ENCODE results near the gene TRMU. TPM values are rescaled to one million over a fixed set of nuclear protein-coding genes. Genes with fewer than 3 reads are reported as not detected.
"Not testable (repeated sequence)": the region's sequence is repeated elsewhere in the genome, so short reads cannot be mapped to it uniquely, and the experiment has no call there.

The TRMU gene
- total RNA-seq, 2 donors from 2014 or later = 65.3 to 69.7 TPM

GRCh38 chr22:46312848-46313247 lies 22.7 kb upstream of the TRMU start:
- H3K36me3 Mint-ChIP-seq (ENCODE audit: insufficient read depth in 2 of 2) = peaks cover 13 to 25% of the 10 kb centered on the region in 2 donors
- not testable (repeated sequence) for H3K4me3 Mint-ChIP-seq; ATAC-seq (replicated peaks in 1 of 2); DNase-seq; H3K9me3 Mint-ChIP-seq; H3K4me1 Mint-ChIP-seq (ENCODE audit: low read depth); H3K27ac Mint-ChIP-seq; H3K27me3 Mint-ChIP-seq (ENCODE audit: low read depth)

- Mint-ChIP-seq H3K4me1 (ENCODE audit: low read depth) (no peaks in the 10 kb centered on the region), H3K27ac (no peak overlapping the region), H3K4me3 (no peak overlapping the region), H3K36me3 (ENCODE audit: insufficient read depth in 2 of 2) (peaks cover 8 to 31% of the 10 kb centered on the region in 2 donors), H3K9me3 (no peaks in the 10 kb centered on the region), H3K27me3 (ENCODE audit: low read depth) (no peaks in the 10 kb centered on the region)
- DNase-seq (no peak), ATAC-seq (replicated peaks in 1 of 2) (no peak)
Measured at GRCh38 chr22:46315976-46316375, 19.5 kb upstream of the TRMU start.

GRCh38 chr22:46317646-46318045 lies 17.9 kb upstream of the TRMU start:
- no peak for ATAC-seq (replicated peaks in 1 of 2)
- Mint-ChIP-seq H3K27me3 (ENCODE audit: low read depth) (no peaks in the 10 kb centered on the region), H3K36me3 (ENCODE audit: insufficient read depth in 2 of 2) (peaks cover 5 to 32% of the 10 kb centered on the region in 2 donors), H3K27ac (no peak overlapping the region), H3K4me1 (ENCODE audit: low read depth) (no peaks in the 10 kb centered on the region), H3K4me3 (no peak overlapping the region), H3K9me3 (no peaks in the 10 kb centered on the region)
- no peak for DNase-seq

GRCh38 chr22:46318576-46318975 lies 16.9 kb upstream of the TRMU start:
- Mint-ChIP-seq H3K27me3 (ENCODE audit: low read depth) (no peaks in the 10 kb centered on the region), H3K4me1 (ENCODE audit: low read depth) (no peaks in the 10 kb centered on the region), H3K9me3 (no peaks in the 10 kb centered on the region), H3K27ac (no peak overlapping the region), H3K4me3 (no peak overlapping the region), H3K36me3 (ENCODE audit: insufficient read depth in 2 of 2) (peaks cover 5 to 32% of the 10 kb centered on the region in 2 donors)
- DNase-seq (no peak), ATAC-seq (replicated peaks in 1 of 2) (no peak)

GRCh38 chr22:46319319-46319718 lies 16.2 kb upstream of the TRMU start:
- Mint-ChIP-seq H3K27me3 (ENCODE audit: low read depth) (no peaks in the 10 kb centered on the region), H3K4me1 (ENCODE audit: low read depth) (no peaks in the 10 kb centered on the region), H3K9me3 (no peaks in the 10 kb centered on the region), H3K36me3 (ENCODE audit: insufficient read depth in 2 of 2) (peaks cover 5 to 37% of the 10 kb centered on the region in 2 donors), H3K27ac (no peak overlapping the region), H3K4me3 (no peak overlapping the region)
- no peak for DNase-seq
- ATAC-seq (replicated peaks in 1 of 2) = no peak

- no peaks in the 10 kb centered on the region for H3K4me1 Mint-ChIP-seq (ENCODE audit: low read depth)
- no peaks in the 10 kb centered on the region for H3K9me3 Mint-ChIP-seq
- no peaks in the 10 kb centered on the region for H3K27me3 Mint-ChIP-seq (ENCODE audit: low read depth)
- no peak for DNase-seq
- H3K27ac Mint-ChIP-seq = no peak overlapping the region
- H3K36me3 Mint-ChIP-seq (ENCODE audit: insufficient read depth in 2 of 2) = peaks cover 5 to 39% of the 10 kb centered on the region in 2 donors
- H3K4me3 Mint-ChIP-seq = no peak overlapping the region
- ATAC-seq (replicated peaks in 1 of 2) = no peak
Measured at GRCh38 chr22:46320166-46320710, 15.3 kb upstream of the TRMU start.

- ATAC-seq (replicated peaks in 1 of 2) = no peak
- H3K36me3 Mint-ChIP-seq (ENCODE audit: insufficient read depth in 2 of 2) = peaks cover 5 to 37% of the 10 kb centered on the region in 2 donors
Measured at GRCh38 chr22:46320716-46321386, 14.7 kb upstream of the TRMU start.

GRCh38 chr22:46322711-46323110 lies 12.8 kb upstream of the TRMU start:
- no peaks in the 10 kb centered on the region for H3K27me3 Mint-ChIP-seq (ENCODE audit: low read depth)
- H3K4me3 Mint-ChIP-seq = no peak overlapping the region
- H3K27ac Mint-ChIP-seq = no peak overlapping the region
- ATAC-seq (replicated peaks in 1 of 2) (no peak), DNase-seq (no peak)
- H3K36me3 Mint-ChIP-seq (ENCODE audit: insufficient read depth in 2 of 2) = peaks cover 2 to 31% of the 10 kb centered on the region in 2 donors
- no peaks in the 10 kb centered on the region for H3K9me3 Mint-ChIP-seq
- no peaks in the 10 kb centered on the region for H3K4me1 Mint-ChIP-seq (ENCODE audit: low read depth)

More at GRCh38 chr22:46320716-46321386, 14.7 kb upstream of the TRMU start:
- Mint-ChIP-seq H3K27ac (no peak overlapping the region), H3K9me3 (no peaks in the 10 kb centered on the region), H3K27me3 (ENCODE audit: low read depth) (no peaks in the 10 kb centered on the region), H3K4me3 (no peak overlapping the region), H3K4me1 (ENCODE audit: low read depth) (no peaks in the 10 kb centered on the region)
- no peak for DNase-seq

- no peaks in the 10 kb centered on the region for H3K27me3 Mint-ChIP-seq (ENCODE audit: low read depth)
Measured at GRCh38 chr22:46323162-46323561, 12.4 kb upstream of the TRMU start.

GRCh38 chr22:46326066-46326680 lies 9.3 kb upstream of the TRMU start:
- H3K9me3 Mint-ChIP-seq = no peaks in the 10 kb centered on the region
- H3K36me3 Mint-ChIP-seq (ENCODE audit: insufficient read depth in 2 of 2) = peaks cover 2 to 14% of the 10 kb centered on the region in 2 donors
- H3K27ac Mint-ChIP-seq = no peak overlapping the region
- DNase-seq = no peak
- H3K4me3 Mint-ChIP-seq = no peak overlapping the region
- H3K27me3 Mint-ChIP-seq (ENCODE audit: low read depth) = no peaks in the 10 kb centered on the region
- no peaks in the 10 kb centered on the region for H3K4me1 Mint-ChIP-seq (ENCODE audit: low read depth)
- ATAC-seq (replicated peaks in 1 of 2) = no peak

More at GRCh38 chr22:46323162-46323561, 12.4 kb upstream of the TRMU start:
- Mint-ChIP-seq H3K9me3 (no peaks in the 10 kb centered on the region), H3K36me3 (ENCODE audit: insufficient read depth in 2 of 2) (peaks cover 2 to 28% of the 10 kb centered on the region in 2 donors), H3K27ac (no peak overlapping the region), H3K4me1 (ENCODE audit: low read depth) (no peaks in the 10 kb centered on the region), H3K4me3 (no peak overlapping the region)
- ATAC-seq (replicated peaks in 1 of 2) (no peak), DNase-seq (no peak)

- peaks cover 2 to 15% of the 10 kb centered on the region in 2 donors for H3K36me3 Mint-ChIP-seq (ENCODE audit: insufficient read depth in 2 of 2)
- ATAC-seq (replicated peaks in 1 of 2) (no peak), DNase-seq (no peak)
- H3K27ac Mint-ChIP-seq = no peak overlapping the region
- no peak overlapping the region for H3K4me3 Mint-ChIP-seq
- H3K9me3 Mint-ChIP-seq = no peaks in the 10 kb centered on the region
- H3K4me1 Mint-ChIP-seq (ENCODE audit: low read depth) = no peaks in the 10 kb centered on the region
- H3K27me3 Mint-ChIP-seq (ENCODE audit: low read depth) = no peaks in the 10 kb centered on the region
Measured at GRCh38 chr22:46327691-46328465, 7.6 kb upstream of the TRMU start.

- Mint-ChIP-seq H3K36me3 (ENCODE audit: insufficient read depth in 2 of 2) (peaks cover 2 to 15% of the 10 kb centered on the region in 2 donors), H3K9me3 (no peaks in the 10 kb centered on the region), H3K27me3 (ENCODE audit: low read depth) (no peaks in the 10 kb centered on the region), H3K27ac (no peak overlapping the region), H3K4me1 (ENCODE audit: low read depth) (no peaks in the 10 kb centered on the region), H3K4me3 (no peak overlapping the region)
- no peak for ATAC-seq (replicated peaks in 1 of 2)
- no peak for DNase-seq
Measured at GRCh38 chr22:46328797-46329196, 6.7 kb upstream of the TRMU start.

GRCh38 chr22:46329616-46330015 lies 5.9 kb upstream of the TRMU start:
- H3K27me3 Mint-ChIP-seq (ENCODE audit: low read depth) = no peaks in the 10 kb centered on the region
- no peak for DNase-seq
- peaks cover 2 to 10% of the 10 kb centered on the region in 2 donors for H3K36me3 Mint-ChIP-seq (ENCODE audit: insufficient read depth in 2 of 2)
- H3K9me3 Mint-ChIP-seq = no peaks in the 10 kb centered on the region
- no peak for ATAC-seq (replicated peaks in 1 of 2)
- peaks cover 5% of the 10 kb centered on the region for H3K4me1 Mint-ChIP-seq (ENCODE audit: low read depth)
- H3K27ac Mint-ChIP-seq = no peak overlapping the region
- no peak overlapping the region for H3K4me3 Mint-ChIP-seq

Measured in activated T-cell treated with anti-CD3 and anti-CD28 coated beads, Interleukin-2, amount 50 U/mL, for 72 hours (primary cell).